Breast epithelium (tissue), 4 donors: Measurements from ENCODE around the gene STT3B. TPM values are rescaled to one million over a fixed set of nuclear protein-coding genes. Genes with fewer than 3 reads are reported as not detected.

ENCODE experiments used
- DNase-seq, 2 donors: peaks; one replicate each; pipeline ENCODE4 v3.0.0-alpha.2; 2019; ENCODE audit warnings: low spot score in 2 of 2
- H3K27ac ChIP-seq, 2 donors: fragments of 200-600 bp; sonication (generic) in 1 of 2; one replicate each; pipeline ENCODE4 v1.5.1; 2016 to 2019; ENCODE audit warnings: mild to moderate bottlenecking in 1 of 2
- H3K27me3 ChIP-seq, 2 donors: fragments of 200-600 bp; sonication (generic) in 1 of 2; one replicate each; pipeline versions ENCODE4 v1.5.1 to v1.6.0; 2017 to 2019; ENCODE audit warnings: control low read depth in 1 of 2, mild to moderate bottlenecking in 1 of 2
- H3K36me3 ChIP-seq: fragments of 200-600 bp; one replicate; pipeline ENCODE4 v1.5.1; 2019
- H3K4me1 ChIP-seq, 2 donors: fragments of 200-600 bp; sonication (generic); one replicate each; pipeline ENCODE4 v1.5.1; 2016 to 2019; ENCODE audit warnings: control low read depth in 1 of 2
- H3K4me3 ChIP-seq, 3 donors: fragments of 200-600 bp; sonication (generic); 1 replicate in 2 of 3; 2 replicates in 1 of 3; pipeline ENCODE4 v1.5.1; 2016 to 2019; ENCODE audit warnings: mild to moderate bottlenecking in 3 of 3, moderate library complexity in 2 of 3
- H3K9me3 ChIP-seq, 2 donors: fragments of 200-600 bp; sonication (generic) in 1 of 2; one replicate each; pipeline ENCODE4 v1.5.1; 2016 to 2019; ENCODE audit warnings: control low read depth in 1 of 2
- CTCF ChIP-seq, 3 donors: fragments of 450-650 bp; IDR thresholded peaks; one replicate each; pipeline ENCODE4 v1.5.1; 2016 to 2017; ENCODE audit warnings: antibody characterized with exemption in 3 of 3, mild to moderate bottlenecking in 3 of 3, moderate library complexity in 3 of 3
- POLR2A ChIP-seq: fragments of 450-650 bp; IDR thresholded peaks from one replicate; pipeline ENCODE4 v1.6.1; 2016; ENCODE audit warnings: antibody characterized with exemption, mild to moderate bottlenecking, moderate library complexity
- POLR2AphosphoS5 ChIP-seq, 3 donors: sonication (generic); formaldehyde crosslinking; IDR thresholded peaks; one replicate each; pipeline ENCODE4 v1.6.1; 2017; ENCODE audit warnings: antibody characterized with exemption in 3 of 3
- intact Hi-C: fragments of 100-400 bp; cut with DNase I; formaldehyde crosslinking; loops from one replicate; pipeline ENCODE4 v1.15.1; 2023; ENCODE audit warnings: low total_unique reads
- total RNA-seq, 3 donors: library from RNA; depleted of rRNA; stranded (reverse); fragments of >200 nt; gene quantifications; one replicate each; pipeline ENCODE4 v1.1.0, GENCODE V29; 2016

The STT3B gene
- total RNA-seq, 3 donors from 2014 or later: 93.5 to 132 (median 109) TPM

DNA sequence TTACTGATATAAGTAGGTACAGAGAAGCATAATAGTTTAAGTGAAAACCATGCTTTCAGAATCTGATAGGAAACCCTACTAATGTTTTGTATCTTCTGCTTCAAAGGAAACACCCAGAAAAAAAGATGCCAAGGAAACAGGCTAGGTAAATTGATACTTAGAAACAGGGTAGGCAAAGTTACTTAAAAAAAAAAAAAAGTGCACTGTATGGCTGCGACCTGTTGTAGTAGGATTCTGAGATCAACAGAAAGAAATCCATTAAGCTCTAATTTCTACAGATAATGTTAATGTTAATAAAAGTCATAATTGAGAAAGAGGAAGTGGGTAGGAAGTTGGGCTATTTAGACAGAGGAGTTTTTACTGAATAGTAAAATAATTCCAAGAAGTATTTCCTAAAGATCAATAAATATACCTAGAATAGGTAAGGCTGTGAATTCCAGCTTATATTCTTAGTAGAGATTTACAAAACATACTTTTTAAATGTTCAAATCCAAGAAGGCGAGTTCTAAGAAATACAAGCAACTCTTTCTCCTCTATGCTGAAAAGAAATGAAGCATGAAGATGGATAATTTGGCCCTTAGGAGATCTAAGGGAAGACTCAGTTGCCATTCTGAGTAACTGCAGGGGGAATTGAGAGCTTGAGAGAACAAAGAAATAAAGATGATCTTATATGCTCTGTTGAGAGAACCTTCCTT lies 24.1 kb upstream of the STT3B start:
- no peak for TF ChIP-seq POLR2A
- no peak for TF ChIP-seq POLR2AphosphoS5 (IDR thresholded peaks at IDR 0.05)
- no peak for TF ChIP-seq CTCF (IDR thresholded peaks at IDR 0.05)
- Histone ChIP-seq H3K9me3 (no peaks in the 10 kb centered on the region), H3K4me1 (no peaks in the 10 kb centered on the region), H3K36me3 (no peaks in the 10 kb centered on the region), H3K27ac (no peak overlapping the region), H3K4me3 (no peak overlapping the region), H3K27me3 (no peaks in the 10 kb centered on the region)
- intact Hi-C loops: no loop called here
- no peak for DNase-seq

DNA sequence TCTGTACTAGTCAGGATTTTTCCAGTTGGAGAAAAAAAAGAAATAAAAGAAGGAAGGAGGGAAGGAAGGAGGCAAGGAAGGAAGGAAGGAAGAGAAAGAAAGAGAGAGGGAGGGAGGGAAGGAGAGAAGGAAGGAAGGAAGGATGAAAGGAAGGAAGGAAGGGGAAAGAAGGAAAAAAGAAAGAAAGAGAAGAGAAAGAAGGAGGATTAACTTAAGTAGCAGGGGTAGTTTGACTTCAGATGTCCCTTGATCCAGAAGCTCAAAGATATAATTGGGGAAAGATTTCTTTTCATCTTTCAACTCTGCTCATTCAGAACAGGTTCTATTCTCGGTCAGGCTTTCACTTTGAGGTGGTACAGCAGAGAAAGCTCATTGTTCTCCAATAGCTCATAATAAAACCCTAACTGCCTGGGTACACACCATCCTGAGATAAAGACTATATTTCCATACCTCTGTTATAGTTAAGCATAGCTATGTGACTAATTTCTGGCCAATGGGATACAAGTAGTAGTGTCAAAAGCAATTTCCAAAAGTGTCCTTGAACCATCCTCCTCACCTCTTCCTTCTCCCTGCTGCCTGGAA lies 23.5 kb upstream of the STT3B start:
- no peaks in the 10 kb centered on the region for H3K36me3 ChIP-seq
- H3K4me3 ChIP-seq: no peak overlapping the region
- TF ChIP-seq POLR2A (no peak), CTCF (IDR thresholded peaks at IDR 0.05) (no peak), POLR2AphosphoS5 (IDR thresholded peaks at IDR 0.05) (no peak)
- no peaks in the 10 kb centered on the region for H3K4me1 ChIP-seq
- H3K9me3 ChIP-seq: no peaks in the 10 kb centered on the region
- no peak overlapping the region for H3K27ac ChIP-seq
- H3K27me3 ChIP-seq: no peaks in the 10 kb centered on the region
- intact Hi-C loops: no loop called here
- DNase-seq: no peak

GRCh38 chr3:31514570-31514969 lies 18.2 kb upstream of the STT3B start:
- TF ChIP-seq POLR2AphosphoS5 (IDR thresholded peaks at IDR 0.05) (no peak), POLR2A (no peak), CTCF (IDR thresholded peaks at IDR 0.05) (no peak)
- intact Hi-C loops: no loop called here
- Histone ChIP-seq H3K9me3 (no peaks in the 10 kb centered on the region), H3K27me3 (no peaks in the 10 kb centered on the region), H3K36me3 (no peaks in the 10 kb centered on the region), H3K27ac (no peak overlapping the region), H3K4me3 (no peak overlapping the region), H3K4me1 (no peaks in the 10 kb centered on the region)
- DNase-seq: no peak

DNA sequence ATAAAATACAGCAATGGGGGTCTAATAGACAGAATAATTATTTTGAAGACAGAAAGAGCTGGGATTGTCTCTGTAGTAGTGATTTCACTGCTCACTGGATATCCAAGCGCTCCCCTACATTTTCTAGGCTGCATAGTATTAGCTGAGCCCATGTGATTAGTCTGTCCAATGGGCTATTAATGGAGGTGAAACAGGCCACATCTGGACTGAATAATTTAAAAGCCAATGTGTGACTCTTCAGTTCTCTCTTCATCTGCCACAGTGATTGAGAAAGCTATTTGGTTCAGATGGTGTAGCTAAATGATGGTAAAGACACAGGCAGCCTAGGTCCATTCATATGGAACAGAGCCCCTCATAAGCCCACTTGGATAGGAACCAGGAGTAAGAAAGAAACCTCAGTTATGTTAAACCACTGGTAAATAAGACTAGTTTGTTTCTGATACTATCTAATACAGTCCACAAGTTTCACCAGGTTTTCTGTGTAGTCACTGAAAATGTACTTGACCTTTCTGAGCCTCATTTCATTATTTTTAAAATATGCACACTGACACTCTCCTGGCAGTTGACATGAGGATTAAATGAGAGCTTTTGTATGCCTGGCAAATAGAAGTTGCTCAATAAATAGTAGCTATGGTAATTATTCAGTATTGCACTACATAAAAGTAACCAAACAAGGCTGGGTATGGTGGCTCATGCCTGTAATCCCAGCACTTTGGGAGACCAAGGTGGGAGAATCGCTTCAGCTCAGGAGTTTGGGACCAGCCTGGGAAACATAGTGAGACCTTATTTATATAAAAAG lies 17.0 kb upstream of the STT3B start:
- no peak overlapping the region for H3K4me3 ChIP-seq
- intact Hi-C loops: no loop called here
- H3K27me3 ChIP-seq: no peaks in the 10 kb centered on the region
- no peaks in the 10 kb centered on the region for H3K4me1 ChIP-seq
- TF ChIP-seq POLR2A (no peak), POLR2AphosphoS5 (IDR thresholded peaks at IDR 0.05) (no peak), CTCF (IDR thresholded peaks at IDR 0.05) (no peak)
- no peaks in the 10 kb centered on the region for H3K9me3 ChIP-seq
- no peak for DNase-seq
- no peaks in the 10 kb centered on the region for H3K36me3 ChIP-seq
- H3K27ac ChIP-seq: no peak overlapping the region

- Histone ChIP-seq H3K4me1 (no peaks in the 10 kb centered on the region), H3K27ac (no peak overlapping the region), H3K27me3 (no peaks in the 10 kb centered on the region), H3K4me3 (no peak overlapping the region), H3K9me3 (no peaks in the 10 kb centered on the region), H3K36me3 (no peaks in the 10 kb centered on the region)
- intact Hi-C loops: no loop called here
- DNase-seq: no peak
- TF ChIP-seq POLR2A (no peak), POLR2AphosphoS5 (IDR thresholded peaks at IDR 0.05) (no peak), CTCF (IDR thresholded peaks at IDR 0.05) (no peak)
Observed at GRCh38 chr3:31516757-31517156, 16.0 kb upstream of the STT3B start.
